ENCODE data around the gene FNDC10. TPM values are rescaled to one million over a fixed set of nuclear protein-coding genes. Genes with fewer than 3 reads are reported as not detected.
"Not testable (repeated sequence)": the region's sequence is repeated elsewhere in the genome, so short reads cannot be mapped to it uniquely, and the experiment has no call there.

The FNDC10 gene
- polyA plus RNA-seq, 1 experiment = 4.4 TPM

DNA sequence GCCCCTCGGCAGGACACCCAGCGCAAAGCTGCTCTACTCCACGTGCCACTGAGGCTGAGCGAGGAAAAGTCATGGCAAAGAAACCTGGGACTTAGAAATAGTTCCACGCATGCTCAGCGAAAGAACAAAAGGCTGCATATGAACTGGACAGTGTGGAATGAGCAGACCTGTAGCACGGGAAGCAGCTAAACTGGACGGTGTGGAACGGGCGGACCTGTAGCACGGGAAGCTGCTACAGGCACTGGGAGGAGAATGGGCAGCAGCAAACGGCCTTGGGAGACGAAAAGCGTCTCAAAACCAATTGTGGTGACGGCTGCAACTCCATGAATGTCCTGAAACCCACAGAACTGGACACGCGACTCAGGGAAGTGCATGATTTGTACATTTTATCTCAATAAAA, 40.9 kb downstream of the FNDC10 start:
- DNase-seq (ENCODE audit: low read depth) = no peak
- TF ChIP-seq, protein P1, sequence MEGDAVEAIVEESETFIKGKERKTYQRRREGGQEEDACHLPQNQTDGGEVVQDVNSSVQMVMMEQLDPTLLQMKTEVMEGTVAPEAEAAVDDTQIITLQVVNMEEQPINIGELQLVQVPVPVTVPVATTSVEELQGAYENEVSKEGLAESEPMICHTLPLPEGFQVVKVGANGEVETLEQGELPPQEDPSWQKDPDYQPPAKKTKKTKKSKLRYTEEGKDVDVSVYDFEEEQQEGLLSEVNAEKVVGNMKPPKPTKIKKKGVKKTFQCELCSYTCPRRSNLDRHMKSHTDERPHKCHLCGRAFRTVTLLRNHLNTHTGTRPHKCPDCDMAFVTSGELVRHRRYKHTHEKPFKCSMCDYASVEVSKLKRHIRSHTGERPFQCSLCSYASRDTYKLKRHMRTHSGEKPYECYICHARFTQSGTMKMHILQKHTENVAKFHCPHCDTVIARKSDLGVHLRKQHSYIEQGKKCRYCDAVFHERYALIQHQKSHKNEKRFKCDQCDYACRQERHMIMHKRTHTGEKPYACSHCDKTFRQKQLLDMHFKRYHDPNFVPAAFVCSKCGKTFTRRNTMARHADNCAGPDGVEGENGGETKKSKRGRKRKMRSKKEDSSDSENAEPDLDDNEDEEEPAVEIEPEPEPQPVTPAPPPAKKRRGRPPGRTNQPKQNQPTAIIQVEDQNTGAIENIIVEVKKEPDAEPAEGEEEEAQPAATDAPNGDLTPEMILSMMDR (IDR thresholded peaks at IDR 0.05; ENCODE audit: insufficient read depth, low read depth, low read length) = no peak
- POLR2A ChIA-PET = no interaction called here
- Histone ChIP-seq H3K4me3 (ENCODE audit: low read depth, low read length) (no peak overlapping the region), H3K36me3 (ENCODE audit: control insufficient read depth, insufficient read depth, low read length) (peaks cover 12% of the 10 kb centered on the region), H3K27me3 (ENCODE audit: control insufficient read depth, insufficient read depth, low read length) (no peaks in the 10 kb centered on the region)
- CTCF ChIA-PET = interaction anchor here (1.5 kb wide), 1 partner anchor 8 kb away, joined by 3 read pairs; no protein-coding TSS in a partner anchor

DNA sequence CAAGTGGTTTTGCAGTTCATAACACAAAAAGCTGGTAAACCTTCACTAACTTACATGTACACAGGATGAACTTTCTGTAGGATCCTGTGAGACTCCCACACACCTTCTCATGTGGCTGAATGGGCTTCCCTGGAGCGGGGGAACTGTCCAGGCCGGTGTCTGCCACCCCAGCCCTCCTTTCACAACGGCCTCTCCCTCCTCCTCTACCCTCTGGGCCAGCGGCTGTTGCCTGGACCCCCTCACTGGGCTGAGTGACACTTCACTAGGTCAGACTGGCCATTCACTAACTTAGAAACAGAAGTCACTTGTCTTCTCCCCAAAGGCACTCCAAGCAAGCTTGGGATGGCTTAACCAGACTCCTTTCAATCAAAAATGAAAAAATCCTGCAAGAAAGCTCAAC, 41.3 kb downstream of the FNDC10 start:
- H3K4me3 ChIP-seq (ENCODE audit: low read depth, low read length) = no peak overlapping the region
- H3K36me3 ChIP-seq (ENCODE audit: control insufficient read depth, insufficient read depth, low read length) = peaks cover 12% of the 10 kb centered on the region
- no peaks in the 10 kb centered on the region for H3K27me3 ChIP-seq (ENCODE audit: control insufficient read depth, insufficient read depth, low read length)
- CTCF ChIA-PET = interaction anchor here (1.5 kb wide), 1 partner anchor 8 kb away, joined by 3 read pairs; no protein-coding TSS in a partner anchor
- POLR2A ChIA-PET = no interaction called here
- no peak for DNase-seq (ENCODE audit: low read depth)
- TF ChIP-seq, protein P1 (IDR thresholded peaks at IDR 0.05; ENCODE audit: insufficient read depth, low read depth, low read length) = no peak

DNA sequence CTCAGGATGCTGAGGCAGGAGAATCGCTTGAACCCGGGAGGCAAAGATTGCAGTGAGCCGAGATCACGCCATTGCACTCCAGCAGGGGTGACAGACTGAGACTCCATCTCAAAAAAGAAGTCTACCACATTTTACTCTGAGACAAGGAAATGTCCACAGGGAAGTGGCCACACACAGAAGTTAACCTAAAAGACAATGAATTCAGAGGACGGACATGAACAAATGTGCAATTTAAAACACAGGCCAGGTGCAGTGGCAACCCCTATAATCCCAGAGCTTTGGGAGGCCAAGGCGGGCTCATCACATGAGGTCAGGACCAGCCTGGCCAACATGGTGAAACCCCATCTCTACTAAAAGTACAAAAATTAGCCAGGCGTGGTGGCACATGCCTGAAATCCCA, 42.2 kb downstream of the FNDC10 start:
- CTCF ChIA-PET = interaction anchor here (1.2 kb wide), 1 partner anchor 14 kb away, joined by 5 read pairs; no protein-coding TSS in a partner anchor
- H3K36me3 ChIP-seq (ENCODE audit: control insufficient read depth, insufficient read depth, low read length); DNase-seq (ENCODE audit: low read depth); POLR2A ChIA-PET; H3K27me3 ChIP-seq (ENCODE audit: control insufficient read depth, insufficient read depth, low read length); H3K4me3 ChIP-seq (ENCODE audit: low read depth, low read length): not testable (repeated sequence)

DNA sequence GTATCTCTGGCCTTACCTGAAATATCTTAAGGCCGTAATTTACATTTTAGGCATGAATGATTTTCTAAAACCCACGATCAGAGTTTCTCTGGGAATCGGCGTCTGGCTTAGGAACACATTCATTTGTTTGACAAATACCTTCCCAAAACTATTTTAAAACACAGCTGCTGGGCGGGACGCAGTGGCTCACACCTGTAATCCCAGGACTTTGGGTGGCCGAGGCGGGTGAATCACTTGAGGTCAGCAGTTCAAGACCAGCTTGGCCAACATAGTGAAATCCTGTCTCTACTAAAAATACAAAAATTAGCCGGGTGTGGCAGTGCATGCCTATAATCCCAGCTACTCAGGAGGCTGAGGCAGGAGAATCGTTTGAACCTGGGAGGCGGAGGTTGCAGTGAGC, 43.0 kb downstream of the FNDC10 start:
- H3K36me3 ChIP-seq (ENCODE audit: control insufficient read depth, insufficient read depth, low read length); H3K27me3 ChIP-seq (ENCODE audit: control insufficient read depth, insufficient read depth, low read length); POLR2A ChIA-PET; H3K4me3 ChIP-seq (ENCODE audit: low read depth, low read length); DNase-seq (ENCODE audit: low read depth): not testable (repeated sequence)
- CTCF ChIA-PET = interaction anchor here (1.2 kb wide), 1 partner anchor 15 kb away, joined by 5 read pairs; no protein-coding TSS in a partner anchor

DNA sequence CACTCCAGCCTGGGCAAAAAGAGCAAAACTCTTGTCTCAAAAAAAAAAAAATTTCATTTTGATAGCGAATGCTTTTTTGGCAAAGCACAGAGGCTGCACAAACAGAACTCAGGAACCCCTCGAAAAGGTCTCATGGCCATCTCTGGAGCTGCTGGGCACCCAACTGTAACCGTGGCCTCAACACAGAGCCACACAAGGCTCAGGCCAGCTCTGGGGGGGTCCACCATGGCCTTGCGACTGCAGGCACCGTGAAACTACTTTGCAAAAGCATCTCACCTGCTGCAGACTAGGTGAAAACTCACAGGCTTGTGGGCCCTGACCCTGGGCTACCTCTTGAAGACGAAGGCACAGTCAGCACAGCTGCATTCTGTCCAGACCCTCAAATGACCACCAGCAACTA, 43.4 kb downstream of the FNDC10 start:
- TF ChIP-seq, protein P1 (IDR thresholded peaks at IDR 0.05; ENCODE audit: insufficient read depth, low read depth, low read length) = no peak
- H3K27me3 ChIP-seq (ENCODE audit: control insufficient read depth, insufficient read depth, low read length) = no peaks in the 10 kb centered on the region
- no peak for DNase-seq (ENCODE audit: low read depth)
- CTCF ChIA-PET = no interaction called here
- peaks cover 7% of the 10 kb centered on the region for H3K36me3 ChIP-seq (ENCODE audit: control insufficient read depth, insufficient read depth, low read length)
- POLR2A ChIA-PET = no interaction called here
- no peak overlapping the region for H3K4me3 ChIP-seq (ENCODE audit: low read depth, low read length)

DNA sequence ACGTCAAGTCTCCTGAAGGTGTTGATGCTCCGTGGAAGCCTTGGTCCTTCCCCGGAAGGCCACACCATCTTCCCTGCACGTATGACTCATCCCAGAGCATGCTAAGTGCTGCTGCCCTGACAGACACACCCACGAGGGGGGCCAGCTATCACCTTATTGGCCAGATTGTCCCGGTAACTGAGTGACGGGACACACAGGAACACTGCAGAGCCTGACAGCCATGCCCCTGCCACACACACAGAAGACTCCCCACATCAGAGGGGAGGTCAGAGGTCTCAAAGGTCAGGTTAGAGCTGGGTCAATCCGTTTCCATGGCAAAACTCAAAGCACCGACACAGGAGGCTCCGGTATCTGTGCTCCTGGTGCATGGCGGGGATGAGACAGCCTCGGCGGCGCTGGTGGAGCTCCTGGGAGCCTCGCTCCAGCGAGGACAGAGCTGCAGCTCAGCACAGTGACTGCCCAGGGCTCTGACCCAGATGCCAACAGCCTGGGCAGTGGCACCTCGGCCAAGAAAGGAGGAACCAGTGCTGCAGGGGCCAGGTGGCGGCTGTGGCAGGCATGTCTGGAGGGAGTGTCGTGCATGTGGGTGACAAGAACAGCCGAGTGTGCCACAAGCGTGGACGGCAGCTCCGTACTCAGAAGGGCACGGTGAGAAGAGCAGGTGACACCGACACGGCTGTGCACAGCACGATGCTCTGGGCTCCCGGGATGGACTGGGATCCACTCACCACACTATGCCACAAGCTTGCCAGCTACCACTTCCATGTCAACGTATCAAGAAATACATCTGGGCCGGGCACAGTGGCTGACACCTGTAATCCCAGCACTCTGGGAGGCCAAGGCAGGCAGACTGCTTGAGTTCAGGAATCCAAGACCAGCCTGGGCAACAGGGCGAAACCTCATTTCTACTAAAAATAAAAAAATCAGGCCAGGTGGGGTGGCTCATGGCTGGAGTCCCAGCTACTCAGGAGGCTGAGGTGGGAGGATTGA, 44.7 kb downstream of the FNDC10 start:
- Histone ChIP-seq H3K36me3 (ENCODE audit: control insufficient read depth, insufficient read depth, low read length) (peaks cover 7% of the 10 kb centered on the region), H3K4me3 (ENCODE audit: low read depth, low read length) (no peak overlapping the region), H3K27me3 (ENCODE audit: control insufficient read depth, insufficient read depth, low read length) (no peaks in the 10 kb centered on the region)
- TF ChIP-seq, protein P1 (IDR thresholded peaks at IDR 0.05; ENCODE audit: insufficient read depth, low read depth, low read length) = no peak
- CTCF ChIA-PET = no interaction called here
- no peak for DNase-seq (ENCODE audit: low read depth)
- POLR2A ChIA-PET = no interaction called here
